Upper lobe of right lung (tissue), 1 donor: ENCODE measurements around the gene MON2. TPM values are rescaled to one million over a fixed set of nuclear protein-coding genes. Genes with fewer than 3 reads are reported as not detected.
A peak's percentile ranks its signal among the peaks of the same experiment; 100 is the strongest.
"Not testable (repeated sequence)": the region's sequence is repeated elsewhere in the genome, so short reads cannot be mapped to it uniquely, and the experiment has no call there.

Source experiments
- ATAC-seq: fragments of 200-7000 bp; cut with Tn5 transposase; one replicate; pipeline ENCODE4 v1.9.1; 2020; ENCODE audit warnings: mild to moderate bottlenecking, moderate library complexity
- DNase-seq: peaks from one replicate; pipeline ENCODE4 v3.0.0-alpha.2; 2020
- H3K27ac ChIP-seq: fragments of 200-600 bp; one replicate; pipeline ENCODE4 v1.8.0; 2022
- H3K27me3 ChIP-seq: fragments of 200-600 bp; one replicate; pipeline ENCODE4 v1.8.0; 2022; ENCODE audit warnings: mild to moderate bottlenecking
- H3K36me3 ChIP-seq: fragments of 200-600 bp; one replicate; pipeline ENCODE4 v1.8.0; 2022
- H3K4me1 ChIP-seq: fragments of 200-600 bp; one replicate; pipeline ENCODE4 v1.8.0; 2022
- H3K4me3 ChIP-seq: fragments of 200-600 bp; one replicate; pipeline ENCODE4 v1.8.0; 2022; ENCODE audit warnings: mild to moderate bottlenecking
- H3K9me3 ChIP-seq: fragments of 200-600 bp; one replicate; pipeline ENCODE4 v1.8.0; 2022
- CTCF ChIP-seq: fragments of 200-600 bp; IDR thresholded peaks from one replicate; pipeline ENCODE4 v1.8.0; 2022; ENCODE audit warnings: antibody characterized with exemption
- intact Hi-C: fragments of 100-400 bp; cut with DNase I; formaldehyde crosslinking; loops from one replicate; pipeline ENCODE4 v1.11.0; 2022
- total RNA-seq: library from RNA; stranded (reverse); fragmentation: NEBNext Ultra II Directional; extraction: Animal tissue kit (Norgen Biotek cat#: 25700); gene quantifications from one replicate; pipeline ENCODE4 v1.2.1, GENCODE V29; 2021
- donor health status: DM: no; HTN: yes; CAD: no; lungs with severe emphysema.

Gene MON2
- total RNA-seq, 1 donor from 2014 or later, result 58.2 TPM

GRCh38 chr12:62435303-62436163, 31.1 kb upstream of the MON2 start:
- peaks cover 23% of the 10 kb centered on the region for H3K27me3 ChIP-seq
- DNase-seq, result peak; percentile 69

GRCh38 chr12:62436164-62436503, 30.5 kb upstream of the MON2 start:
- TF ChIP-seq CTCF, result no peak
- Histone ChIP-seq H3K4me3 (no peak overlapping the region), H3K9me3 (no peaks in the 10 kb centered on the region), H3K27ac (no peak overlapping the region), H3K36me3 (no peaks in the 10 kb centered on the region), H3K4me1 (peaks cover 14% of the 10 kb centered on the region), H3K27me3 (peaks cover 21% of the 10 kb centered on the region)
- ATAC-seq (no peak), DNase-seq (no peak)
- intact Hi-C loops, result no loop called here

More at GRCh38 chr12:62435303-62436163, 31.1 kb upstream of the MON2 start:
- Histone ChIP-seq H3K36me3 (no peaks in the 10 kb centered on the region), H3K4me1 (peaks cover 14% of the 10 kb centered on the region), H3K9me3 (no peaks in the 10 kb centered on the region), H3K27ac (no peak overlapping the region), H3K4me3 (peak overlapping the region; percentile 50)
- intact Hi-C loops, result no loop called here
- peak; percentile 50 for TF ChIP-seq CTCF
- peak; percentile 83 for ATAC-seq

GRCh38 chr12:62438098-62438692, 28.4 kb upstream of the MON2 start:
- no peak overlapping the region for H3K27ac ChIP-seq
- peak; percentile 67 for TF ChIP-seq CTCF
- peaks cover 17% of the 10 kb centered on the region for H3K27me3 ChIP-seq
- H3K4me1 ChIP-seq, result peaks cover 14% of the 10 kb centered on the region
- DNase-seq (no peak), ATAC-seq (peak; percentile 68)
- no peaks in the 10 kb centered on the region for H3K36me3 ChIP-seq
- no peak overlapping the region for H3K4me3 ChIP-seq
- H3K9me3 ChIP-seq, result no peaks in the 10 kb centered on the region
- intact Hi-C loops, result no loop called here

GRCh38 chr12:62446754-62447452, 19.7 kb upstream of the MON2 start:
- Histone ChIP-seq H3K4me1 (no peaks in the 10 kb centered on the region), H3K9me3 (no peaks in the 10 kb centered on the region), H3K4me3 (no peak overlapping the region), H3K27ac (no peak overlapping the region), H3K36me3 (no peaks in the 10 kb centered on the region), H3K27me3 (no peaks in the 10 kb centered on the region)
- intact Hi-C loops, result no loop called here
- DNase-seq (no peak), ATAC-seq (no peak)
- no peak for TF ChIP-seq CTCF

GRCh38 chr12:62448436-62448835, 18.2 kb upstream of the MON2 start:
- intact Hi-C loops, result no loop called here
- Histone ChIP-seq H3K27ac (no peak overlapping the region), H3K36me3 (no peaks in the 10 kb centered on the region), H3K9me3 (no peaks in the 10 kb centered on the region), H3K4me3 (no peak overlapping the region), H3K4me1 (no peaks in the 10 kb centered on the region), H3K27me3 (no peaks in the 10 kb centered on the region)
- TF ChIP-seq CTCF, result no peak
- DNase-seq, result no peak
- no peak for ATAC-seq

GRCh38 chr12:62455429-62455828, 11.2 kb upstream of the MON2 start:
- H3K27ac ChIP-seq, ATAC-seq, H3K27me3 ChIP-seq, H3K36me3 ChIP-seq, H3K4me3 ChIP-seq, intact Hi-C loops, H3K4me1 ChIP-seq, H3K9me3 ChIP-seq, DNase-seq: not testable (repeated sequence)
